HepG2 (cell line): Measurements from ENCODE around the gene GAS2. TPM values are rescaled to one million over a fixed set of nuclear protein-coding genes. Genes with fewer than 3 reads are reported as not detected.

Experiments used
- CBX1 ChIP-seq: IDR thresholded peaks from one replicate; pipeline ENCODE4 v1.6.1; 2016; ENCODE audit warnings: antibody characterized with exemption, low read depth
- FOXA3 ChIP-seq: IDR thresholded peaks from 2 replicates; pipeline ENCODE4 v1.6.1; 2016; ENCODE audit warnings: missing genetic modification reagents, missing compliant biosample characterization
- MBNL3 ChIP-seq: fragments of 250-450 bp; sonication (Bioruptor Pico); conservative IDR thresholded peaks from 2 replicates; pipeline ENCODE4 v1.8.0; 2022; ENCODE audit warnings: mild to moderate bottlenecking, inconsistent platforms
- NFYC ChIP-seq: IDR thresholded peaks from 2 replicates; pipeline ENCODE4 v1.6.1; 2016; ENCODE audit warnings: missing genetic modification reagents, missing compliant biosample characterization
- SIN3B ChIP-seq: fragments of 150-350 bp; IDR thresholded peaks from 2 replicates; pipeline ENCODE4 v1.6.1; 2014; ENCODE audit warnings: low read length
- TBX2 ChIP-seq: sonication (generic); formaldehyde crosslinking; IDR thresholded peaks from 2 replicates; pipeline ENCODE4 v1.5.0; 2020; ENCODE audit warnings: missing genetic modification reagents, mild to moderate bottlenecking, borderline replicate concordance
- XRCC5 ChIP-seq: fragments of 200-400 bp; formaldehyde crosslinking; optimal IDR thresholded peaks from 2 replicates; pipeline ENCODE3; 2017; ENCODE audit warnings: mild to moderate bottlenecking, low read length
- ZBTB3 ChIP-seq: sonication (generic); formaldehyde crosslinking; IDR thresholded peaks from 2 replicates; pipeline ENCODE4 v1.4.0; 2020; ENCODE audit warnings: low read depth, mild to moderate bottlenecking, moderate library complexity, missing genetic modification reagents, borderline replicate concordance
- ZNF12 ChIP-seq: sonication (generic); formaldehyde crosslinking; IDR thresholded peaks from 2 replicates; pipeline ENCODE4 v1.5.0; 2020; ENCODE audit warnings: missing genetic modification reagents
- ZNF296 ChIP-seq: sonication (generic); formaldehyde crosslinking; conservative IDR thresholded peaks from 2 replicates; pipeline ENCODE4 v1.5.0; 2020; ENCODE audit warnings: mild to moderate bottlenecking, missing genetic modification reagents
- ZNF468 ChIP-seq: sonication (generic); formaldehyde crosslinking; IDR thresholded peaks from 2 replicates; pipeline ENCODE4 v1.8.0; 2022; ENCODE audit warnings: mild to moderate bottlenecking, moderate library complexity, missing genetic modification reagents
- ZNF724P ChIP-seq: sonication (generic); formaldehyde crosslinking; IDR thresholded peaks from 2 replicates; pipeline ENCODE4 v1.8.0; 2022; ENCODE audit warnings: missing genetic modification reagents, borderline replicate concordance
- ZNF737 ChIP-seq: sonication (generic); formaldehyde crosslinking; IDR thresholded peaks from 2 replicates; pipeline ENCODE4 v1.5.0; 2020; ENCODE audit warnings: missing genetic modification reagents, mild to moderate bottlenecking, borderline replicate concordance
- polyA plus RNA-seq, 8 experiments: library from polyadenylated mRNA; depleted of rRNA in 3 of 8; stranded (reverse) in 7 of 8; unstranded in 1 of 8; fragments of >200 nt; fragmentation: Illumina TruSeq in 4 of 8; extraction: Trizol in 4 of 8; gene quantifications; 2 replicates each; pipeline versions ENCODE4 v1.2.1 to v1.2.3, GENCODE V29; 2011 to 2016; ENCODE audit warnings: low read depth in 4 of 8, missing spikeins in 1 of 8, mixed read lengths in 1 of 8; ENCODE audit not compliant: insufficient read depth in 1 of 8
- total RNA-seq, 5 experiments: library from RNA; depleted of rRNA; stranded (reverse); fragments of >200 nt; fragmentation: Illumina TruSeq; extraction: Trizol; gene quantifications; 2 replicates each; pipeline ENCODE4 v1.2.3, GENCODE V29; 2016; ENCODE audit warnings: low read depth in 1 of 5
- TF ChIP-seq, protein P1 (sequence below): IDR thresholded peaks from 2 replicates; pipeline ENCODE4 v1.6.1; 2016; ENCODE audit warnings: low read depth
- TF ChIP-seq, protein P2 (sequence below): fragments of 450-650 bp; IDR thresholded peaks from 2 replicates; pipeline ENCODE4 v1.6.1; 2017
- TF ChIP-seq, protein P3 (sequence below): sonication (generic); formaldehyde crosslinking; IDR thresholded peaks from 2 replicates; pipeline ENCODE4 v1.4.0; 2020; ENCODE audit warnings: missing genetic modification reagents
- TF ChIP-seq, protein P4 (sequence below): sonication (generic); formaldehyde crosslinking; IDR thresholded peaks from 2 replicates; pipeline ENCODE4 v1.8.0; 2022; ENCODE audit warnings: mild to moderate bottlenecking, missing genetic modification reagents
- TF ChIP-seq, protein P5 (sequence below): sonication (generic); formaldehyde crosslinking; IDR thresholded peaks from 2 replicates; pipeline ENCODE4 v1.8.0; 2022; ENCODE audit warnings: missing genetic modification reagents, mild to moderate bottlenecking, inconsistent platforms, borderline replicate concordance
- TF ChIP-seq, protein P6 (sequence below): sonication (generic); formaldehyde crosslinking; IDR thresholded peaks from 2 replicates; pipeline ENCODE4 v1.4.0; 2020; ENCODE audit warnings: missing genetic modification reagents

The GAS2 gene
- total and polyA plus RNA-seq, 2 of the 13 experiments (the other 11 are each of a cell fraction or from before 2014, with no cell fraction given) = 26.0 to 85.1 TPM

DNA sequence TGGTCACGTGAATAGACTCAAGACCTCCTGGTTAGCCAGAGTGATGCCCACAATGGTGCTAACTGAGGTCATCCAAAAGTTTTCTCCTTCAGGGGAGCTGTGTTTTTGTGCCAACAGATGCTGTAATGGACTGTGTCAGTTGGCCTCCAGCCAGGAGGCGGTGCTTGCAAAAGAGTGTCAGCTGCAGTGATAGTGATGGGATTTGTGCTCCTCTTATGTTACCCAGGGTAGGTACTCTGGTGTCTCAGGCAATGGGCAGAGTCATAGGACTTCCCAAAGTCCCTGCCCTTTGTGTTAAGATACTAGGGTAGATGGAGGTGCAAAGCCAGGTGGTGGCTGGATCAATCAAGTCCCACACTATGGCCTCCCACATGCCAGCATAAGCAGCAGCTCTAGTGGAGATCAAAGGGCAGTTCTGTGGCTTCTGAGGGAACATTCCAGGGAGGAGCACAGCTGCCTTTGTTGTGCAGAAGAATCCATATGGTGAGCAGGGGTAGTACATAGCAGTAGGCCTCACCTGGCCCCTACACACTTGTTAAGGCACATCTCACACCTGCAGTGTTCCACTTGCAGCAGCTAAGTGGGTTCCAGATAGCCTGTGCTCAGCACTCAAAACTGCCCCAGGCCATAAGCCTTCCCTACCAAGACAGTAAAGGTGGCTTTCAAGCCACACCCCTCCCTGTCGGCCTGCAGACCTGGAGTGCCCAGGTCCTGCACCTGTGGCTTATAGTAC, 31.3 kb upstream of the GAS2 start (continued):
- TF ChIP-seq, protein P1, sequence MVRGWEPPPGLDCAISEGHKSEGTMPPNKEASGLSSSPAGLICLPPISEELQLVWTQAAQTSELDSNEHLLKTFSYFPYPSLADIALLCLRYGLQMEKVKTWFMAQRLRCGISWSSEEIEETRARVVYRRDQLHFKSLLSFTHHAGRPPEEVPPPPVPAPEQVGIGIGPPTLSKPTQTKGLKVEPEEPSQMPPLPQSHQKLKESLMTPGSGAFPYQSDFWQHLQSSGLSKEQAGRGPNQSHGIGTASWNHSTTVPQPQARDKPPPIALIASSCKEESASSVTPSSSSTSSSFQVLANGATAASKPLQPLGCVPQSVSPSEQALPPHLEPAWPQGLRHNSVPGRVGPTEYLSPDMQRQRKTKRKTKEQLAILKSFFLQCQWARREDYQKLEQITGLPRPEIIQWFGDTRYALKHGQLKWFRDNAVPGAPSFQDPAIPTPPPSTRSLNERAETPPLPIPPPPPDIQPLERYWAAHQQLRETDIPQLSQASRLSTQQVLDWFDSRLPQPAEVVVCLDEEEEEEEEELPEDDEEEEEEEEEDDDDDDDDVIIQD = 0 out of 2 replicates have a peak, but pooled peaks have one; percentile 43
- TF ChIP-seq, protein P2, sequence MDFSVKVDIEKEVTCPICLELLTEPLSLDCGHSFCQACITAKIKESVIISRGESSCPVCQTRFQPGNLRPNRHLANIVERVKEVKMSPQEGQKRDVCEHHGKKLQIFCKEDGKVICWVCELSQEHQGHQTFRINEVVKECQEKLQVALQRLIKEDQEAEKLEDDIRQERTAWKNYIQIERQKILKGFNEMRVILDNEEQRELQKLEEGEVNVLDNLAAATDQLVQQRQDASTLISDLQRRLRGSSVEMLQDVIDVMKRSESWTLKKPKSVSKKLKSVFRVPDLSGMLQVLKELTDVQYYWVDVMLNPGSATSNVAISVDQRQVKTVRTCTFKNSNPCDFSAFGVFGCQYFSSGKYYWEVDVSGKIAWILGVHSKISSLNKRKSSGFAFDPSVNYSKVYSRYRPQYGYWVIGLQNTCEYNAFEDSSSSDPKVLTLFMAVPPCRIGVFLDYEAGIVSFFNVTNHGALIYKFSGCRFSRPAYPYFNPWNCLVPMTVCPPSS = no peak
- TF ChIP-seq NFYC (CRISPR knock-in tag) (no peak), ZNF296 (no peak), CBX1 (peak; percentile 47), FOXA3 (CRISPR knock-in tag) (peak; percentile 55), ZBTB3 (no peak), ZNF468 (CRISPR knock-in tag) (no peak), MBNL3 (no peak), TBX2 (peak; percentile 77; the same call in 1 of the 2 replicates), SIN3B (no peak), ZNF737 (no peak), ZNF724P (no peak), XRCC5 (peak; percentile 45), ZNF12 (no peak)
- TF ChIP-seq, protein P3, sequence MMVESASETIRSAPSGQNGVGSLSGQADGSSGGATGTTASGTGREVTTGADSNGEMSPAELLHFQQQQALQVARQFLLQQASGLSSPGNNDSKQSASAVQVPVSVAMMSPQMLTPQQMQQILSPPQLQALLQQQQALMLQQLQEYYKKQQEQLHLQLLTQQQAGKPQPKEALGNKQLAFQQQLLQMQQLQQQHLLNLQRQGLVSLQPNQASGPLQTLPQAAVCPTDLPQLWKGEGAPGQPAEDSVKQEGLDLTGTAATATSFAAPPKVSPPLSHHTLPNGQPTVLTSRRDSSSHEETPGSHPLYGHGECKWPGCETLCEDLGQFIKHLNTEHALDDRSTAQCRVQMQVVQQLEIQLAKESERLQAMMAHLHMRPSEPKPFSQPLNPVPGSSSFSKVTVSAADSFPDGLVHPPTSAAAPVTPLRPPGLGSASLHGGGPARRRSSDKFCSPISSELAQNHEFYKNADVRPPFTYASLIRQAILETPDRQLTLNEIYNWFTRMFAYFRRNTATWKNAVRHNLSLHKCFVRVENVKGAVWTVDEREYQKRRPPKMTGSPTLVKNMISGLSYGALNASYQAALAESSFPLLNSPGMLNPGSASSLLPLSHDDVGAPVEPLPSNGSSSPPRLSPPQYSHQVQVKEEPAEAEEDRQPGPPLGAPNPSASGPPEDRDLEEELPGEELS = peak; percentile 66; the same call in 1 of the 2 replicates
- TF ChIP-seq, protein P4, sequence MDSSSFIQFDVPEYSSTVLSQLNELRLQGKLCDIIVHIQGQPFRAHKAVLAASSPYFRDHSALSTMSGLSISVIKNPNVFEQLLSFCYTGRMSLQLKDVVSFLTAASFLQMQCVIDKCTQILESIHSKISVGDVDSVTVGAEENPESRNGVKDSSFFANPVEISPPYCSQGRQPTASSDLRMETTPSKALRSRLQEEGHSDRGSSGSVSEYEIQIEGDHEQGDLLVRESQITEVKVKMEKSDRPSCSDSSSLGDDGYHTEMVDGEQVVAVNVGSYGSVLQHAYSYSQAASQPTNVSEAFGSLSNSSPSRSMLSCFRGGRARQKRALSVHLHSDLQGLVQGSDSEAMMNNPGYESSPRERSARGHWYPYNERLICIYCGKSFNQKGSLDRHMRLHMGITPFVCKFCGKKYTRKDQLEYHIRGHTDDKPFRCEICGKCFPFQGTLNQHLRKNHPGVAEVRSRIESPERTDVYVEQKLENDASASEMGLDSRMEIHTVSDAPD = peak; percentile 60; the same call in 1 of the 2 replicates
- TF ChIP-seq, protein P5, sequence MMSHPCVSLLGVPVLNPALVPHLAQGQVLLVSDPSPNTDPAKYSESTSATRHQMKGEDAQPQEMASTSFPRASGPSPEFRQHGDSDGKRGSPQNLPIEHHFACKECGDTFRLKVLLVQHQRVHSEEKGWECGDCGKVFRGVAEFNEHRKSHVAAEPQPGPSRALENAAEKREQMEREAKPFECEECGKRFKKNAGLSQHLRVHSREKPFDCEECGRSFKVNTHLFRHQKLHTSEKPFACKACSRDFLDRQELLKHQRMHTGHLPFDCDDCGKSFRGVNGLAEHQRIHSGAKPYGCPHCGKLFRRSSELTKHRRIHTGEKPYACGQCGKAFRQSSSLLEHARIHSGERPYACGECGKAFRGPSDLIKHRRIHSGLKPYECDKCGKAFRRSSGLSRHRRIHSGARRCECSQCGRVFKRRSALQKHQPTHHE (CRISPR knock-in tag) = no peak
- TF ChIP-seq, protein P6, sequence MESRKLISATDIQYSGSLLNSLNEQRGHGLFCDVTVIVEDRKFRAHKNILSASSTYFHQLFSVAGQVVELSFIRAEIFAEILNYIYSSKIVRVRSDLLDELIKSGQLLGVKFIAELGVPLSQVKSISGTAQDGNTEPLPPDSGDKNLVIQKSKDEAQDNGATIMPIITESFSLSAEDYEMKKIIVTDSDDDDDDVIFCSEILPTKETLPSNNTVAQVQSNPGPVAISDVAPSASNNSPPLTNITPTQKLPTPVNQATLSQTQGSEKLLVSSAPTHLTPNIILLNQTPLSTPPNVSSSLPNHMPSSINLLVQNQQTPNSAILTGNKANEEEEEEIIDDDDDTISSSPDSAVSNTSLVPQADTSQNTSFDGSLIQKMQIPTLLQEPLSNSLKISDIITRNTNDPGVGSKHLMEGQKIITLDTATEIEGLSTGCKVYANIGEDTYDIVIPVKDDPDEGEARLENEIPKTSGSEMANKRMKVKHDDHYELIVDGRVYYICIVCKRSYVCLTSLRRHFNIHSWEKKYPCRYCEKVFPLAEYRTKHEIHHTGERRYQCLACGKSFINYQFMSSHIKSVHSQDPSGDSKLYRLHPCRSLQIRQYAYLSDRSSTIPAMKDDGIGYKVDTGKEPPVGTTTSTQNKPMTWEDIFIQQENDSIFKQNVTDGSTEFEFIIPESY = no peak
